Ishikawa (cell line): ENCODE measurements around the gene USH1G.

ENCODE experiments used
- CEBPB ChIP-seq: IDR thresholded peaks from 2 replicates; pipeline ENCODE4 v1.6.1; 2012
- CREB1 ChIP-seq: IDR thresholded peaks from 2 replicates; pipeline ENCODE4 v1.6.1; 2012; ENCODE audit warnings: low read depth
- EGR1 ChIP-seq: IDR thresholded peaks from 2 replicates; pipeline ENCODE4 v1.6.1; 2012
- EP300 ChIP-seq: IDR thresholded peaks from 2 replicates; pipeline ENCODE4 v1.6.1; 2012; ENCODE audit warnings: borderline replicate concordance
- FOXM1 ChIP-seq: IDR thresholded peaks from 2 replicates; pipeline ENCODE4 v1.6.1; 2012; ENCODE audit warnings: low read depth, borderline replicate concordance
- NFIC ChIP-seq: IDR thresholded peaks from 2 replicates; pipeline ENCODE4 v1.6.1; 2012
- RAD21 ChIP-seq: IDR thresholded peaks from 2 replicates; pipeline ENCODE4 v1.6.1; 2012; ENCODE audit warnings: low read depth
- TAF1 ChIP-seq: IDR thresholded peaks from 2 replicates; pipeline ENCODE4 v1.6.1; 2012; ENCODE audit warnings: low read depth, mild to moderate bottlenecking
- TCF12 ChIP-seq: IDR thresholded peaks from 2 replicates; pipeline ENCODE4 v1.6.1; 2012; ENCODE audit warnings: low read depth
- TEAD4 ChIP-seq: IDR thresholded peaks from 2 replicates; pipeline ENCODE4 v1.6.1; 2012
- YY1 ChIP-seq: IDR thresholded peaks from 2 replicates; pipeline ENCODE4 v1.6.1; 2012; ENCODE audit warnings: low read depth
- ZBTB7A ChIP-seq: IDR thresholded peaks from 2 replicates; pipeline ENCODE4 v1.6.1; 2012; ENCODE audit warnings: low read depth
- TF ChIP-seq, protein P1 (sequence below): IDR thresholded peaks from 2 replicates; pipeline ENCODE4 v1.6.1; 2012
- TF ChIP-seq, protein P2 (sequence below): IDR thresholded peaks from 2 replicates; pipeline ENCODE4 v1.6.1; 2012; ENCODE audit warnings: low read depth, mild to moderate bottlenecking
- TF ChIP-seq, protein P3 (sequence below): IDR thresholded peaks from 2 replicates; pipeline ENCODE4 v1.6.1; 2012

The USH1G gene

DNA sequence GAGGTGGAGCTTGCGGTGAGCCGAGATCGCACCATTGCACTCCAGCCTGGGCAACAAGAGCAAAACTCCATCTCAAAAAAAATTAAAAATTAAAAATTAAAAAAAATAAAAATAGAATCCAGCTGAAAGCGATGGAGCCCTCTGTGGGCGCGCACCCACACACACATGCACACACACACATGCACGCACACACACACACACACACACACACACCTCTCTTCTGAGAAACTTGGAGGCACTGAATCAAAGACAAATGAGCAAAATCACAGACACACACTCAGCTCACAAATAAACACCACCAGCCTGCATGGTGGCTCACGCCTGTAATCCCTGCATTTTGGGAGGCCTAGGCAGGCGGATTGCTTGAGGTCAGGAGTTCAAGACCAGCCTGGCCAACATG lies 20.0 kb downstream of the USH1G start:
- TF ChIP-seq RAD21 (no peak), ZBTB7A (no peak), EGR1 (no peak), TCF12 (no peak), TAF1 (no peak), TEAD4 (no peak)
- TF ChIP-seq, protein P1, sequence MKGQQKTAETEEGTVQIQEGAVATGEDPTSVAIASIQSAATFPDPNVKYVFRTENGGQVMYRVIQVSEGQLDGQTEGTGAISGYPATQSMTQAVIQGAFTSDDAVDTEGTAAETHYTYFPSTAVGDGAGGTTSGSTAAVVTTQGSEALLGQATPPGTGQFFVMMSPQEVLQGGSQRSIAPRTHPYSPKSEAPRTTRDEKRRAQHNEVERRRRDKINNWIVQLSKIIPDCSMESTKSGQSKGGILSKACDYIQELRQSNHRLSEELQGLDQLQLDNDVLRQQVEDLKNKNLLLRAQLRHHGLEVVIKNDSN: no peak
- TF ChIP-seq, protein P2, sequence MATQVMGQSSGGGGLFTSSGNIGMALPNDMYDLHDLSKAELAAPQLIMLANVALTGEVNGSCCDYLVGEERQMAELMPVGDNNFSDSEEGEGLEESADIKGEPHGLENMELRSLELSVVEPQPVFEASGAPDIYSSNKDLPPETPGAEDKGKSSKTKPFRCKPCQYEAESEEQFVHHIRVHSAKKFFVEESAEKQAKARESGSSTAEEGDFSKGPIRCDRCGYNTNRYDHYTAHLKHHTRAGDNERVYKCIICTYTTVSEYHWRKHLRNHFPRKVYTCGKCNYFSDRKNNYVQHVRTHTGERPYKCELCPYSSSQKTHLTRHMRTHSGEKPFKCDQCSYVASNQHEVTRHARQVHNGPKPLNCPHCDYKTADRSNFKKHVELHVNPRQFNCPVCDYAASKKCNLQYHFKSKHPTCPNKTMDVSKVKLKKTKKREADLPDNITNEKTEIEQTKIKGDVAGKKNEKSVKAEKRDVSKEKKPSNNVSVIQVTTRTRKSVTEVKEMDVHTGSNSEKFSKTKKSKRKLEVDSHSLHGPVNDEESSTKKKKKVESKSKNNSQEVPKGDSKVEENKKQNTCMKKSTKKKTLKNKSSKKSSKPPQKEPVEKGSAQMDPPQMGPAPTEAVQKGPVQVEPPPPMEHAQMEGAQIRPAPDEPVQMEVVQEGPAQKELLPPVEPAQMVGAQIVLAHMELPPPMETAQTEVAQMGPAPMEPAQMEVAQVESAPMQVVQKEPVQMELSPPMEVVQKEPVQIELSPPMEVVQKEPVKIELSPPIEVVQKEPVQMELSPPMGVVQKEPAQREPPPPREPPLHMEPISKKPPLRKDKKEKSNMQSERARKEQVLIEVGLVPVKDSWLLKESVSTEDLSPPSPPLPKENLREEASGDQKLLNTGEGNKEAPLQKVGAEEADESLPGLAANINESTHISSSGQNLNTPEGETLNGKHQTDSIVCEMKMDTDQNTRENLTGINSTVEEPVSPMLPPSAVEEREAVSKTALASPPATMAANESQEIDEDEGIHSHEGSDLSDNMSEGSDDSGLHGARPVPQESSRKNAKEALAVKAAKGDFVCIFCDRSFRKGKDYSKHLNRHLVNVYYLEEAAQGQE: no peak

DNA sequence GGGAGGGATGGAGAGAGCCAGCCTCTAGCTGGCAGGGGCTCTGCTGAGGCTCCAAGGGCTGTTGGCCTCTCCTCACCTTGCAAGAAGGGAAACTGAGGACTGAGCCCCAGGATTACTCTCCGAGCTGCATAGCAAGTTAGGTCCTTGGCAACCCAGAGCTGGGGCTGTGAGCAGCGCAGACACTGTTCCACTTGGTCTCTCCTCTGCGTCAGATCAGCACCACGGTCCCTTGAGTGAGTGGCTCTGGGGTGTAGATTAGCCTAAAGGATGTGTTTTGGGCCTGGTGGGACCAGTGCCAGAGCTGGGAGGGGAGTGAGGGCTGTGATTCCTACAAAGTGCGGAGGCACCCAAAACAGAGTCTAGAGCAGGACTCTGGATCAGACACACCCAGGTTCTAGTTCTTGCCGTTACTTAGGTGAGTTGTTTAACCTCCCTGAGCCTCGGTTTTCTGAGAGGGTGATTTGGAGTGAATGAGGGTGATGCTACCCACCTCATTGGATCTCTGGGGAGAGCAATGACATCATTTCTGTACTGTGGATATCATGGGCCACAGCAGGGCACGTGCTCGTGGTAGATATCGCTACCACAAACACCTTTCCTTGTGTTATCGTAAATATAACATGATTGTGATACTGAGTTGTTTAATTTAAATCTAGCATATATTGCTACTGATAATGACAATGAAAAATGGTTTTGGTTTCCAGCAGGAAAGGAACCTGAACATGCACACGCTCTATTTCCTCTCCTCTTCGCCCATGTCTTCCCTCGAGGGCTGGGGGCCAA lies 21.5 kb downstream of the USH1G start:
- no peak for TF ChIP-seq YY1
- TF ChIP-seq TAF1: no peak
- TF ChIP-seq TEAD4: no peak
- no peak for TF ChIP-seq CEBPB
- no peak for TF ChIP-seq EP300
- no peak for TF ChIP-seq NFIC
- no peak for TF ChIP-seq TCF12
- TF ChIP-seq RAD21: no peak
- TF ChIP-seq ZBTB7A: no peak
- TF ChIP-seq, protein P1: no peak
- no peak for TF ChIP-seq FOXM1

DNA sequence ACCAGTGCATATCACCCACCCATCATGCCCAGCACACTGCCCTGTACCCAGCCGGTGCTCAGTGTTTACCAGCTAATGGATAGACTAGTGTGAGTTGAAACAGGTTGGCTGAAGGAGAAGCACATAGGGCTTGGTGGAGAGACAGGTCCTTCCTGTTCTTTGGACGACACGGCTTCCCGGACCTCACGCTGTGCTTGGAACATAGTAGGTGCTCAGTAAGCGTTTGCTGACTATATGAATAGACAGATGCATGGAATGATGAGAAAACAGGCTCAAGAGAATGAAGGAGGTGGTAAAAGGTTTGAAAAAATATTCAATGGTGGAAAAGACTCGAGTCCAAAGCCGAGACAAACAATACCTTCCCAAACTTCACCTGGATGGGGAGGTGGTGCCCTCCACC lies 22.8 kb downstream of the USH1G start:
- TF ChIP-seq TCF12 (no peak), TAF1 (no peak), EGR1 (no peak), CEBPB (no peak), YY1 (no peak), EP300 (no peak), TEAD4 (no peak), ZBTB7A (no peak), CREB1 (no peak)
- TF ChIP-seq, protein P1: no peak
- TF ChIP-seq, protein P2: no peak

DNA sequence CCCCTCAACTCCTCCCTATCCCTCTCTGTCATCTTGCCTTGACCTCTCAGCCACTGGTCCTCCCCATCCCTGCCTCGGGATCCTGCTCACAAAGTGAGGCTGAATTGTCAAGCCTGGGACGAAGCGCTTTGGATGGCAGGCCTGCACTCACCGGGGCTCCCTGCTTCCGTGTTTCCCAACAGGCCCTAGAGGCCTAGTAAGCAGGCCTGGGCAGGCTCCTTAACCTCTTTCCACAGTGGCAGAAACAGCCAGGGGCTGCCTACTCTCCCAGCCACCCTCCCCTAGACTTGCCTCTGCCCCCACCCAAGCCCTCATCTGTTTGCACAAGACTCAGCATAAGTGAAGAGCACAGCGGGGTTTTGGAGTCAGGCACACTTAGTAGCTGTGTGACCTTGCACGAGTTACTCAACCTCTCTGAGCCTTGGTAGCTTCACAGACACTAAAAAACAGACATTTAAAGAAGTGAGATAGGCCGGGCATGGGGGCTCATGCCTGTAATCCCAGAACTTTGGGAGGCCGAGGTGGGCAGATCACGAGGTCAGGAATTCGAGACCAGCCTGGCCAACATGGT lies 24.6 kb downstream of the USH1G start:
- TF ChIP-seq TEAD4 (no peak), ZBTB7A (no peak), FOXM1 (no peak), TCF12 (no peak), EP300 (no peak), TAF1 (no peak), CEBPB (no peak), NFIC (no peak), RAD21 (no peak)
- TF ChIP-seq, protein P3, sequence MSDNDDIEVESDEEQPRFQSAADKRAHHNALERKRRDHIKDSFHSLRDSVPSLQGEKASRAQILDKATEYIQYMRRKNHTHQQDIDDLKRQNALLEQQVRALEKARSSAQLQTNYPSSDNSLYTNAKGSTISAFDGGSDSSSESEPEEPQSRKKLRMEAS: no peak
- TF ChIP-seq, protein P1: no peak

DNA sequence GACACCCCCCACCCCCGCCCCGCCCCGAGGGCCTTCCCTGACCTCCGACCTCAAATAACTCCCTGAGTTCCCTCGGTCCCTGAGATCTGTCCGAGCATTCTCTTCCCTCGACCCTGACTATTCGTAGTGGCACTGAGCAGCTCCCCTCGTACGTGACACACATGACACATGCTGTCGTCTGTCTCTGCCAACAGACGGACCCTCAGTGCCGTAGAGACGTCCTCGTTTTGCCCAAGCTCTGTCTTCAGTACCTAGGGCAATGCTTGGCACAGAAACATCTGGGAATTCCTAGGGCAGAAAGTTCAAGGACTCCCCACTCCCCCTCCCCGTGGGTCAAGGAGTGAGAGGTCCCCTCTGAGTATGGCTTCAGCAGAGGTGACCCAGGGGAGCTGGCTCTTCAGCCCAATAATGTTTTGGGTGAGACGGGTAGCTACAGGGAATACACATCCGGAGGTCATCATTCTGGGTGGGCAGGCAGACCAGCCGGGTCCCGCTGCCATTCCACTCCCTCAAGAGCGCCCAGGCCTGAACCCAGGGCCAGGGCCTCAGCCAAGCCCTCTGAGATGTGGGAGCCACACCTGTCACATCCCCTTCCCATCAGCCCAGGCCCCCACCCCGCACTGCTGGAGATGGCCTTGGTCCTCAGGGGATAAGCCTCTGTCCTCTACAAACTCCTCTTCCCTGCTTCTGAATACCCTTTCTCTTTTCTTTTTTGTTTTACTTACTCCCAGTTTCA lies 29.0 kb downstream of the USH1G start:
- no peak for TF ChIP-seq EP300
- no peak for TF ChIP-seq ZBTB7A
- TF ChIP-seq, protein P1: no peak
- no peak for TF ChIP-seq NFIC
- TF ChIP-seq RAD21: no peak
- TF ChIP-seq EGR1: no peak
- TF ChIP-seq, protein P2: no peak
- TF ChIP-seq, protein P3: no peak
- no peak for TF ChIP-seq TCF12
- no peak for TF ChIP-seq CEBPB
- no peak for TF ChIP-seq CREB1
- no peak for TF ChIP-seq TAF1
- TF ChIP-seq FOXM1: no peak
- TF ChIP-seq YY1: no peak
